MM.1S (cell line): ENCODE data around the gene AP2A1.

Experiments
- CTCF ChIP-seq: fragments of 300-600 bp; sonication (generic); IDR thresholded peaks from 2 replicates; pipeline ENCODE4 v1.5.1; 2016; ENCODE audit warnings: antibody characterized with exemption, low read length, mixed read lengths
- EZH2 ChIP-seq: fragments of 300-600 bp; sonication (generic); optimal IDR thresholded peaks from 2 replicates; pipeline ENCODE3; 2017; ENCODE audit warnings: low read depth, mild to moderate bottlenecking, antibody characterized with exemption, low read length, mixed read lengths
- EZH2phosphoT487 ChIP-seq: fragments of 300-600 bp; sonication (generic); IDR thresholded peaks from 2 replicates; pipeline ENCODE4 v1.6.1; 2018; ENCODE audit warnings: antibody characterized with exemption, low read length

GRCh38 chr19:49744946-49745381, 21.8 kb upstream of the AP2A1 start:
- TF ChIP-seq CTCF (no peak), EZH2phosphoT487 (no peak), EZH2 (no peak)
